NOMO-1 treated with DMSO at 0.1 percent for 48 hours (cell line): ENCODE data around the gene GARIN5A.
A peak's percentile ranks its signal among the peaks of the same experiment; 100 is the strongest.

Experiments used
- DNase-seq: peaks from one replicate; lab custom pipeline; 2025; ENCODE audit not compliant: unreplicated experiment; lab: John Stamatoyannopoulos, UW

The GARIN5A gene

DNA sequence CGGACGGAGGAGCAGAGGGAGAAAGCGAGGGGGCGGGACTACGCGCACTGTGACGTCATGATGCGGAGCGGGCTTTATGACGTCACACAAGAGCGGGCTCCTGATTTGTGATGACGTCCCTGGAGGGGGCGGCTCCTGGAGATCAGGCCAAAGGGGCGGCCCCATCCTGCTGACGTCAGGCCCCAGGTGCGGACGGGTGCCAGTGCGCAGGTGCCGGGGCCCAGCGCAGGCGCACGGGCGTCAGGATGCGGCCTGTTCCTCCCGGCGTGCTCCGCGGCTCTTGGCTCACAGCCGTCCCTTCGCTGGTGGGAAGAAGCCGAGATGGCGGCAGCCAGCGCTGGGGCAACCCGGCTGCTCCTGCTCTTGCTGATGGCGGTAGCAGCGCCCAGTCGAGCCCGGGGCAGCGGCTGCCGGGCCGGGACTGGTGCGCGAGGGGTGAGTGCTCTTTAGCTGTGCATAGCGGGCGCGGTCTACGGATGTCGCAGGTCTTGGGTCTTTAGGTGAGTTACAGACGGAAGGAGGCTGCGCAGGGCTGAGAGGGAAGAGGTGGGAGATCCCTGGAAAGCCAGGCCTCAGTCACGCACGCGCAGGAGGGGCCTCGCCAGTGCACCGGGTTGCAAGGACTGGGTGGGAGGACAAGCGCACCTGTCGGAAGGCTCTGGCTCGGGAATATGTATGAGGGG is at the start of gene GARIN5A, which contains the start of gene EMC10:
GARIN5A (minus strand) TSS at position 625 of the 683 bp plus-strand sequence; CDS start at position 165, 460 bp downstream.
EMC10 (plus strand) TSS at position 284 of the 683 bp plus-strand sequence; CDS start at position 322, 38 bp downstream.
- peak; percentile 81 for DNase-seq

- DNase-seq: no peak
Measured at GRCh38 chr19:50522881-50523280, 46.2 kb upstream of the GARIN5A start.

- no peak for DNase-seq
Measured at GRCh38 chr19:50520822-50521465, 44.3 kb upstream of the GARIN5A start.

- DNase-seq: no peak
Measured at GRCh38 chr19:50519006-50519575, 42.4 kb upstream of the GARIN5A start.

DNA sequence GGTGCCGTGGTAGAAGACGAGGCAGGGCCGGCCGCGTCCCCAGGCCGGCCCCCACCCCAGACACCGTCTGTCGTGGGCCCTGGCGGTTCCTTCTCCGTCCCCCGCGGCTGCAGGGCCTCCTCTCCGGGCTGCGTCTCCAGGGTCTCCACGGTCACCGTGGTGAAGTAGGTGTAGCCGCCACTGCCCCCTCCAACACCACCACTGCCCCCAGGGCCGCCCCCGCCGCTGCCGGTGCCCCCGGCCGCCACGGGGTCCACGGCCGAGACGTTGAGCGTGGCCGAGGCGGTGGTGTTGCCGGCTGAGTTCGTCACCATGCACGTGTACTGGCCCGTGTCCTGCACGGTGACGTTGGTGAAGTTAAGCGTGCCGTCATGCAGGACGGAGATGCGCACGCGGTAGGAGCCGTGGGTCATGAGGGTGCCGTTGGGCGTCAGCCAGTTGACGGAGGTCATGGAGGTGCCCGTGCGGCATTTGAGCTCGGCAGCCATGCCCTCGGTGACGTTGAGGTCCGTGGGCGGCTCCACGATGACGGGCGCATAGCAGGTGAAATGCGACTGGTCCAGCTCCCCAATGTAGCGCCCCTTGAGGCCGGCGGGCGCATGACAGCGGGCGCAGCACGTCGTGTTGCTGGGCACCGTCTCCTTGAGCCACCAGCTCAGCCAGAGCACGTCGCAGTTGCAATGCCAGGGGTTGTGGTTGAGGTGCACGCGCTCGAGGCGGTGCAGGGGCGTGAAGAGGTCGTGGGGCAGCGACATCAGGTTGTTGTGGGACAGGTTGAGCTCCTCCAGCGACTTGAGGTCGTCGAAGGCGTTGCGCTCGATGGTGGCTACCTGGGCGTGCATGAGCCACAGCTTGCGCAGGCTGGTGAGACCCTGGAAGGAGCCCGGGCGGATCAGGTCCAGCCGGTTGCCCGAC is 41.7 kb upstream of the GARIN5A start:
- no peak for DNase-seq

DNA sequence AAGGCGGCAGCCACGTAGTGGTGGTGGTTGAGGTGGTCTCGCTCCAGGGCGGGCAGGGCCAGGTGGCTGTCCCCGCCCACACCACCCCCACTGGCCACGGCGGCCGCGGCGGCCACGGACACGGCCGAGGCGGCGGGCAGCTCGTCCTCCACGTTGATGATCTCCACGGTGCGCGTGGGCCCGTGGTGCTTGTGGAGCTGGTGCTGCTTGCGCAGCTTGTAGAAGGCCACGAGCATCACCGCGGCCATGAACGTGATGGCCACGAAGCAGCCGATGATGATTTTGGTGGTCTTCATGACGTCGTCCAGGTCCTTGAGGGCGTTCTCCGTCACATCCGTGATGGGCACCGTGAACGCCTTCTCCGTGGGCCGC is 41.0 kb upstream of the GARIN5A start:
- DNase-seq: no peak

DNA sequence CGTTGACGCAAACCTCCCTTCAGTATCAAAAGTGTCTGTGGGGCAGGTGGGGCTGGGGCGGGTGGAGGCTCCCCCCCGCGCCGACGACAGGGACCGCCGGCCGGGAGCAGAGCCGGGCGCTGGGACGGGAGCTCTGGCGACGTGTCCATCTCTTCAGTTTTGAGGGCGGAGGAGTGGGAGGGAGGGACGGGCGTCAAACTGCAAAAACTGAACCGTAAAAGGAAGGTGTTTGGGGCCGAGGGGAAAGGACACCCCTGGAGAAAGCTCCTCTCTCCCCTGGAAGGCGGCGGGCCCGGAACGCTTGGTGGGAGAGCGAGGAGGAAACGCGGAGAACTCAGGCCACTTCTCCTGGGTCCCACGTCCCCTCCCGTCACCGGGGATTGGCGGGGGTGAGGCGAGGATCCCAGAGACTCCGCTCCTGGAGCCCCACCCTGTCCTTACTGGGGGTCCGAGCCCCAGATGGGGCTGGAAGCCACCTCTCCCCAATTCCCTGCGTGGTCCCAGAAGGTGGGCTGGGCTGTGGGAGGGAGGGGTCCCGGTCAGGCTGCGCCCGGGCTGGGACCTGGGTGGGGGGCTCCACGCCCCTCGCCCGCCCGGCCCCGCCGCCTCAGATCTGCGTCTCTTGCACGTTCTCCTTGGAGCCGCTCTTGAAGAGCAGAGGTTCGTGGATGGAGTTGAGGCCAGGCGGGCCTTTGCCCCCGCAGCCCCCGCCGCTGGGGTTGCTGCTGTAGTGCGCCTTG is 40.5 kb upstream of the GARIN5A start:
- DNase-seq: no peak

- DNase-seq: no peak
Measured at GRCh38 chr19:50516456-50516855, 39.8 kb upstream of the GARIN5A start.

DNA sequence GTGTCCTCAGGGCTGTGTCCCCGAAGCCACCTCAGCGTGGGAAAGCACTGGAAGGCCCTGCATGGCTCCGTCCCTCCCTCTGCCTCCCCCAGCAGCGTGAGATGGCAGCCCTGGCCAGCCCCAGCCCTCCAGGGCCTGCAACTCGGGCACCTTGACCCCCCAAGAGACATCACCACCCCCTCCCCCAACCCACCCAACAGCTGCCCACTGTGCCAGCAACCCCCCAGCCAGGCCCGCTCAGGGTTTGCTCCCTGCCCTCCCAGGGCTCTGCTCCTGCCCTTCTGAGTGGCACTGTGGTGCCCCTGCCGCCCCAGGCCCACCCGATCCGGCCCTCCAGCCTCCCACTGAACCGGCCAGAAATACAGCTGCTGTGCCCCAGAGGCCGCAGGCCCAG is 38.5 kb upstream of the GARIN5A start:
- no peak for DNase-seq

- DNase-seq: no peak
Measured at GRCh38 chr19:50514346-50515167, 37.9 kb upstream of the GARIN5A start.

DNA sequence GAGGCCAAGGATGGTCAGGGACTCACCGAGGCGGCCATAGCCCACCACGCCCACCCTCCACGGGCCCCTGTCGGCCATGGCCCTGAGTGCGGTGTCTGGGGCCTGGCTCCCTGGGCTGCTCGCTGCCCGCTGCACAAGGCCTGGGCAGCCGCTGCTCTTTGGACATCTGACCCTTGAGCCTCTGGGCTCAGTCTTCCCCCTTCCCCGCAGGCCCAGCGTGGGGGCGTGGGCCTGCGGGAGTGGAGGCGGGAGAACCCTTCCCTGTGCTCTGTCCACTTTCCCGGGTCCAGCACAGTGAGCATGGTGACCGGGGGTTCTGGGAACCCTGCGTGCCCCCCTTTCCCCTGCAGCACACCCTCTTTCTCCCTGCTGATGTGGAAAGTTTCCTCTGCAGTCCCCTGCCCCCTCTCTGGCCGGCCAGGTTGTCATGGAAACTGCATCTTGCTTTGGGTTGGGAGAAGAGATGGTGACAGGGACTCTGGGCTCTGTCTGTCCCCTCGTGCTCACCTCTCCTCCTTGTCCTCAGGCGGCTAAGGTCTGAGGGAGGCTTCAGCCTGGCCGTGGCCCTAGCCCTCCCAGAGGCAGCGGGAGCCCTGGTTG is 37.2 kb upstream of the GARIN5A start, which contains the start of gene ASPDH:
ASPDH (minus strand) TSS at position 168 of the 600 bp plus-strand sequence; CDS start at position 78, 90 bp downstream.
- DNase-seq: no peak

DNA sequence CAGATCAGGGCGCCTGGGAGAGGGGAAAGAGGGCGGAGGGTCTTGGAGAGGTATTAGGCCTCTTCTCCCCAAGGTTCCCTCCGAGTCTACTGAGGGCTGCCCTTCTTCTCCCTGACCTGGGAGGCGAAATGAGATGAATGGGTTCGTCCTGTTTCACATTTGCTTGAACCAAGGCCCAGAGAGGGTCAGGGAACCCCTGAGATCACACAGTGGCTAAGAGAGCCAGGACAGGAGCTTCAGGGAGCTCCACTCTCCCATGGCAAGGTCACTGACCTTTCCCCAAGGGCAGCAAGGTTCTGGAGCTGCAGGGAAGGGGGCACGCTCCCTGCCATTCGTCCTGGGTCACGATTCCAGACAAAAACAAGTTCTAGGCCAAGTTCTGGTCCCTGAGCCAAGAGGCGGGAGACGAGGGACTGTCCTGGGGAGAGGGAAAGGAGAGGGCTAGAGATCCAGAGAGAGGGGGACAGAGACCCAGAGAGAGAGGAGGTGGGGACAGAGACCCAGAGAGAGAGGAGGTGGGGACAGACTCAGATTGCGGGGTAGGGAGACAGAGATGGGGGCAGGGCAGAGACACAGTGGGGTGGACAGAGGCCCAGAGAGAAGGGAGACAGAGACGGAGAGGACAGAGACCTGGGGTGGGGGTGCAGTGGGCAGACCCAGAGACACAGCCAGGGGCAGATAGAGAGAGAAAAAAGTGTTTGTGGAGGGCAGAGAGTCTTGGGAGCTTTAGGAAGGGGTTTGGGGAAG is 36.5 kb upstream of the GARIN5A start:
- DNase-seq: no peak

GRCh38 chr19:50512112-50512998 is 35.7 kb upstream of the GARIN5A start:
- DNase-seq: no peak

DNA sequence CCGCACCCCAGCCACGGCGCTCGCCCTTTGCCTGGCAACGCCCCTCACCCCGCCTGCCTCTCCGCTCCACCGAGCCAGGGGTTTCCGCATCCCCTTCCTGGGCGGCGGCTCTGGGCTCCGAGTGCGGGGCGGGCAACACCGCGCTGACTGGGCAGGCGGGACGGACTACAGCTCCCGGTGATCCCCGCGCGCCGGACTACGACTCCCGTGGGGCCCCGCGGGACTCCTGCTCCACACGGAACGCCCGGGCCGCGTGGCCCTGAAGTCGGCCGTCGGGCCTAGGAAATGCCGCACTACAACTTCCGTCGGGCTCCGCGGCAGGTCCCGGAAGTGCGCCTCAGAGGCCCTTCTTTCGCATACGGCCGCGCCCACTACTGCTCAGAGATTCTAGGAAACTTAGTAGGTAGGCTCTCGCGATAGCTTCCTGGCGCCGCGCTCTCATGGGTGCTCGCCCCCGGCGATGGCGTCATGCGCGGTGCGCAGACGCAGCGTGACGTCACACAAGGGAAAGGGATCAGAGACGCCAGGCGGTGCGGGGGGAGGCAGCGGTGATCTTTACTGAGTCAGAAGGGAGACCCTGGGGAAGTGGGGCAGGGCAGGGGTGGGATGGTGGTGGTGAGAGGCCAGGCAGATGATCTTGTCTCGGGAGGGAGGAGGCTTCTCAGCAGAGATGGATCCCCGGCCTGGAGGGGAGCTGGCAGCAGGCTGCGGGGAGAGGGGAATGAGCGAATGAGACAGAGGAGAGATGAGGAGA is 34.6 kb upstream of the GARIN5A start, which contains the start of gene JOSD2:
JOSD2 (minus strand) TSS at position 123 of the 754 bp plus-strand sequence. CDS start 760 bp downstream, outside the sequence.
- DNase-seq: peak; percentile 99

DNA sequence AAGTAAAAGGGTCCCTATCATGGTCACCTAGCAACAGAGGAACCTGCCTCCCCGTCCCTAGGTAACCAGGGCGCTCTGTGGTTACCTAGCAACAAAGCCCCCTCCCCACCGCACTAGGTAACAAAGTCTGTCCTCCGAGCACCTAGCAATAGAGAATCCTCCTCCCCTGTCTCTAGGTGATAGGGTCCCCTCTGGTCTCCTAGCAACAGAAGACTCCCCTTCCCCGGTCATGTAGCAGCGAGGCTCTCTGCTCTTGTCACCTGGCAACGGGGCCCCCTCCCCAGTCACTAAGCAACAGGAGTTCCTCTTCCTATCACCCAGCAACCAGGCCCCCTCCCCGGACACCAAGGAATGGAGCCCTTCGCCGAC is 34.0 kb upstream of the GARIN5A start:
- DNase-seq: no peak

GRCh38 chr19:50510121-50510670 is 33.5 kb upstream of the GARIN5A start:
- no peak for DNase-seq
